DMS 273 treated with DMSO at 0.1 percent for 48 hours (cell line): ENCODE measurements around the gene TNFSF12.
"Not testable (repeated sequence)": the region's sequence is repeated elsewhere in the genome, so short reads cannot be mapped to it uniquely, and the experiment has no call there.

ENCODE experiments used
- DNase-seq: peaks from one replicate; lab custom pipeline; 2025; lab: John Stamatoyannopoulos, UW

The TNFSF12 gene

DNA sequence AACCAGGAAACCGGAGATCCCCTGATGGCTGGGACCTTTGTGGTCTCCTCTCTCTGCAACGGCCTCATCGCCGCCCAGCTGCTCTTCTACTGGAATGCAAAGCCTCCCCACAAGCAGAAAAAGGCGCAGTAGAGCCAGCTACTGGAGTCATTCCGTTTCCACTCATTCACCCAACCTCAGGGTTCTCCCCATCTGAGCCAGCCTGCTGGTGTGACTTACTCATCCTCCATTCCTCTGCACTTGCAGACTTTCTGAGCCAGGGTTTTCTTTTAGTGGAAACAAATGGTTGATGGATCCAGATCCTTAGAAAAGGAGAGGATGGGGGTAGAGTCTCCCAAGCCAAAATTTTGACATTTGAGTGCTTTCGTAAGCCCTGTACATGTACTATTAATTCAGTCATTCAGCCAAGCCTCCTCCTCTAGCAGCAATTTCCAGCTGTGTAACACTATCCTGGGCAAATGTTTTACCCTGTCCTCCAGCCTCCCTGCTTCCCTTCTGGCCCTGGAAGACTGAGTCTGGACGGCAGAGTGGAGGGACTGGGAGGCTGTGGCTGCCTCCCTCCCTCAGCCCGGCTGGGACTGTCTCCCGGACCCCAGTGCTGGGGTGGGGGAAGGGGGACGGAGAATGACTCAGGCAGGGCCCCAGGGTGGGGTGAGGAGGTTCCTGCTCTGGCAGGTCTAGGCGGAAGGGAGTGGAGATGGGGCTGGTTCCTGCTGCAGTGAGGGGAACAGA lies 38.7 kb downstream of the TNFSF12 start:
- no peak for DNase-seq

DNA sequence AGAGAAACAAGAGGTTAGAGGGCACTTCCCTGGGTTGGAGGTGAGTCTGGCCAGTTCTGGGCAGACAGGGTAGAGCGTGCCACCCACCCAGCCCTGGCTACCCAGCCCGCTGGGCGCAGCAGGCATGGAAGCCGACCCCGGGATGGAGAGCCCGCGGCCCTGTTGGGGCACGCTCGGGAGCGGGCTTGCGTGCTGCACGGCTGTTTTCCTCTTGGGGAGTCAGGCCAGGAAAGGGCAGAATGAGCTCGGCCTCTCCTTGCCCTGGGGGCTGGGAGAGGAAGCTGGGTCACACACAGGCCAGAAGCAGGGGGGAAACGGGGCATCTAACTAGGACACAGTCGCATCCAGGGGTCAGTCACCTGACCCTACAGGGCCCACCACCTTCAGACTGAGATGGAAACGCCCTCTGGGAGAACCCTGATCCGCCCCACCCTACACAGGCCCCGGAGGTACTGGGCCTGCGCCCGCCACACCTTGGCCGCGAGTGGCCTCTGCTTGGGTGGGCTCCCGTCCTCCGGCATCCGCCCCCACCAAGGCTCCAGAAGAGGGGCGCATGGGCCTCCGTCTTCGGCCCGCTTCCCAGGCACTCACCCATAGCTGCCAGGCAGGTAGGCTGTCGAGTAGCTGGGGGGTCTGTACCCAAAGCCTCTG lies 39.8 kb downstream of the TNFSF12 start:
- DNase-seq: no peak

DNA sequence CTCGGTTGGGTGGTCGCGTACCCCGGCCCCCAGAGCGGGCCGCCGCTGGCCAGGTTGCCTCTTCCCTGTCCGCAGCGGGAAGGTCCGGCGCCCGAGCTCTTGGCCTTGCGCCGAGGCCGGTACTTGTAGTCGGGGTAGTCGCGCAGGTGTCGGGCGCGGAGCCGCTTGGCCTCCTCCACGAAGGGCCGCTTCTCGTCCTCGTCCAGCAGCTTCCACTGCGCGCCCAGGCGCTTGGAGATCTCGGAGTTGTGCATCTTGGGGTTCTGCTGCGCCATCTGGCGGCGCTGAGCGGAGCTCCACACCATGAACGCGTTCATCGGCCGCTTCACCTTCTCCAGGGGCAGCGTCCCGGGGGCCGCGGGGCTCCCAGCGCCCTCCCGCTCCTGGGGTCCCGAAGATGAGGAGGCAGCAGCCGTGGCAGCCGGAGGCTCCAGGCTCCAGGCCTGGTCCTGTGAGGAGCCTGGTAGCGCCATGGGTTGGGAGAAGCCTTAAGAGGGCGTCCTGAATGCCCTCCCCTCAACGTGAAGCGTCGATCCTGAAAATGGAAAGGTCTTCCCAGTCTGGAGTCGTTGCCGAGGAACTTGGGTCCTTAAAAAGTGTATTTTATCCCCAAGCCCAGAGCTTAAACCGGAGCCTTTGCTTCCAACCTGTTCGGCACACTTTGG lies 40.5 kb downstream of the TNFSF12 start:
- no peak for DNase-seq

DNA sequence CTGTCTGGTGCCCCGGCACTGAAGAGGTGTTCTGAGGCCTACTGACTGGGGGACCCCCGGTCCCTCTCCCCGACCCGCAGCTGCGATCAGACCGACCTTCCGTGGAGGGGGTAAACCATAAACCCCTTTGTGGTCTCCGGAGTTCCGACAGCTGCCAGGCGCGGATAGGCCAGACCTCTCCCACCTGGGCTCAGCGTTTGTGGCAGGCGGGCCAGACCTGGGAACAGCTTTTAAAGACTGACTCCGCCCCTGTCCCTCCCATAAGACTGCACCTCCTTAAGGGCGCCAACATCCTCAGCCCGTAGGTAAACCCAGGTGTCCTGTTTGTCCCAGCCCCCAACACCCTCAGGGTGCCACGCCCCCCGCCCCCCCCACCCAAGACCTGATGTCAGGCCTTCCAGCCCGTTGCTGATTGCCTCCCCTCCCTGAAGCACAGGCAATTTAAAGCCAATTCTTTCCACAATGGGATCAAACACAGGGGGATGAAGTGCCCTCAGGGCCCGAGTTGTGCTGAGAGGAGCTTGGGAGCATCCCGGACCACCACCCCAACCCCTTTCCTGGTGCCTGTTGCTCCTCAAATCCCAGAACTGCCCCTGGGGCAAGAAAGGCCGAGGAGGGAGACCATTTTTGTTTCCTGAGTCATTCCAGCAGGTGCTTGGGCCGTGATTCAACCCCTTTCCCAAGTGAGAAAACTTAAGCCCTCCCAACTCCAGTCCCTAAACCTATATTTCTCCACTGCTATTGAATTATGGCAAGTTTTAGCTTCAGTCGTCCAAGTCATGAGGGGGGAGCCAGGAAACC lies 41.2 kb downstream of the TNFSF12 start, which contains the start of gene SOX15:
SOX15 (minus strand) TSS at position 204 of the 801 bp plus-strand sequence. CDS start 418 bp downstream, outside the sequence.
- DNase-seq: no peak

DNA sequence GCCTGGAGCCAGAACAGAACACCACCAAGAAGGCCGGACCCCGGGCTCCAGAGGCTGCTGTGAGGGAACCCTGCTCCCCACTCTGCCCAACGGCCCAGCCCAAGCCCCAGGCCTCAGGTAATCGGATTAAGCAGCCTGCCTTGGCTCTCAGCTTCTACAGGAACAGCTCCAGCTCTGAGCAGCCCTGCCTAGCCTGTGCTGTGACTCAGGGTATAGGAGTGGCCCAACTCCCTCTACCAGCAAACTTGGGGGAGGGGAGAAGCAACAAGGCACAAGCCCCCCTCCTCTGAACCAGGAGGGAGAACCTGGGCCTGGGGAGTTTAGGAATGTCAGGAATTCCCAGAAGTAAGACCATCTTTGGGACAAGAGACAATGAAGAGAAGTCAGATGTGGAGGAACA lies 41.9 kb downstream of the TNFSF12 start:
- DNase-seq: no peak

DNA sequence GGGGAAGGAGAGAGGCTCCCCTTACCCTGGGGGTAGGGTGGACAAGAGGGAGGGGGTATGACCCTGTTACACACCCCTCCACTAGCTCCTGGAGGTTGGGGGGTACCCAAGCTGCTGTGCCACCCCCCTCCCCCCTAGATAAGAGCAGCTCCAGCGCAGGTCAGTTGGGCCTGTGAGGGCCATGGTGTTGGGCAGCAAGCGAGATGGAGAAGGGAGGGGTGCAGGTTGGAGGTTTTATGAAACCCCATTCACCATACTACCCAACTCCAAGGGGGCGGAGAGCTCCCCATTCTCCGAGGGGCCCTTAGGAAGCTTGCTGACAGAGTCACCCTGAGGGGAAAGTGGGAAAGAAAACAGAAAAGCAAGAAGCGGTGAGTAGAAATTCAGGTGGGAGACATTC lies 42.7 kb downstream of the TNFSF12 start:
- DNase-seq: no peak

DNA sequence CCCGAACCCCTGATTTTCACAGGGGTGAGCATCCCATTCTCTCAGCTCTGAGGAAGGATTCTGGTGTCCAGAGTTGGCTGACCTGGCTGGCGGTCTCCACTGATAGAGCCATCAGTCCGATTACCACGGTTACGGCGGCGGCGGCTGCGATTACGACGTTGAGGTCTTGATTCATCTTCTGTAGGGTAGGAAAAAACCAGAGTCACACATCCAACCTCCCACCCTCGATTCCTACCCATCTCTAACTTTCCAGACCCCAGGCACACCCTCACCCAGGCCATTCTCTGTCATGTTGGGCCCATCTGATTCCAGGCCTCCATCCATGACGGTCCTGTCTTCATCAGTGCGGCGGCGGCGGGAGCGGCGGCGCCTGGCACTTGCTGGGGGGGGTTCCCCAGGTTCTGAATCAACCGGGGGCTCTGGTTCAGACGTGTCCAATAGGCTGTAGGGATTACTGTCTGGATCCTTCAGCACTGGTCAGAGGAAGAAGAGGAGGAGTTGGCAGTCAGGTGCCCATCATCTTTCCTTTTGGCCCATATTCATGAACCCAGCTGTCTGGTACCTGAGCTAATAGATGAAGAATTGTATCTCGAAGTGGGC lies 43.7 kb downstream of the TNFSF12 start:
- no peak for DNase-seq

DNA sequence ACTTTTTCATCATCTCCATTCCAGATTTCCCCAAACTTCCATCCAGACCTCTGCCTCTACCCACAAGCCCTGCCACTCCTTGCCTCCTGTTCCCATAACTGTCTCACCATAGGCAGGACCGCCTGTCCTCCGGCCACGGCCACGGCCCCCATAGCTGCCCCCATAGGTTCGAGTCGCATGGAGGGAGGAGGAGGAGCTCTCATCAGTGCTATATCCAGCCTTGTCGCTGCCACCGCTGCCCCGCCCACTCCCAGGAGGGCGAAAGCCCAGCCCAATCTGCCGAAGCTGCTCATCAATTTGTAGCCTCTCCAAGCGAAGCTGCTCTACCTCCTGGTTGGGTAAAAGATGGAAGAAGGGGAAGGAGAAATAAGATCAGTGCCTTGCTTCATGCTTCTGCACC lies 44.4 kb downstream of the TNFSF12 start:
- DNase-seq: no peak

DNA sequence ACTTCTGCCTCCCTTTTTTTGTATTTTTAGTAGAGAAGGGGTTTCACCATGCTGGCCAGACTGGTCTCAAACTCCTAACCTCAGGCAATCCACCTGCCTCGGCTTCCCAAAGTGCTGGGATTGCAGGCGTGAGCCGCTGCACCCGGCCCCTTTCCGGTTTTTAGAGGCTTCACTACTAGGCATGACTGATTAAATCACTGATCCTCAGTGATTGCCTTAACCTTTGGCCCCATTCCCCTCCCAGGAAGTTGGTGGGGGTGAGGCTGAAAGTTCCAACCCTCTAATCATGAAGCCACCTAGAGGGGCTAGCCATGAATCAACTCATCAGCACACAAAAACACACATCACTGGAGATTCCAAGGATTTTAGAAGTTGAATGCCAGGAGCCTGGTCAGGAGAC lies 48.7 kb downstream of the TNFSF12 start:
- not testable (repeated sequence) for DNase-seq

DNA sequence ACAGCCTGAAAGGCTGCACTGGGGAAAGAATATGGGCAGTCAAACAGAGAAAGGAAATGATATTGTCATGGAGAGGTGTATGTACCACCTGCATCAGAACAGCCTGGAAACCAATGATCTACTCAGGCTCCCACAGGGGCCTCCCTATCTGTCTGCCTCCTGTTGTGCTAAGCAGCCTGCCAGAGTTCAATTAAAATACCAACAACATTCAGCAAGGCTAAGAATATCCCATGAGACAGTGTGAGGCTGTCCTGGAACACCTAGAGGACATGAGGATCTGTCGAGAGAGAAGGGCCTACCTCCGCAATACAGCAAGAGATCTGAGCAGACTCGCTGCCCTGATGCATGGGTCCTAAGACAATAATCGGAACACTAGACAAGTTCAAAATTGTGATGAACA lies 57.4 kb downstream of the TNFSF12 start:
- no peak for DNase-seq
